NK-92 treated with Interleukin-12 subunit alpha and Interleukin-12 subunit beta, amount 100 ng/mL, for 24 hours (cell line): ENCODE data around the gene DLAT.
A peak's percentile ranks its signal among the peaks of the same experiment; 100 is the strongest.

ENCODE experiments used
- DNase-seq: peaks from one replicate; lab custom pipeline; 2025; lab: John Stamatoyannopoulos, UW

DLAT gene

GRCh38 chr11:112024773-112025678 is at the start of gene DLAT:
DLAT (plus strand) TSS chr11:112025408; CDS start chr11:112025473, 65 bp downstream.
- peak; percentile 71 for DNase-seq

- DNase-seq: no peak
These were observed 49.0 kb upstream of the DLAT start for GRCh38 chr11:111976119-111976766.

DNA sequence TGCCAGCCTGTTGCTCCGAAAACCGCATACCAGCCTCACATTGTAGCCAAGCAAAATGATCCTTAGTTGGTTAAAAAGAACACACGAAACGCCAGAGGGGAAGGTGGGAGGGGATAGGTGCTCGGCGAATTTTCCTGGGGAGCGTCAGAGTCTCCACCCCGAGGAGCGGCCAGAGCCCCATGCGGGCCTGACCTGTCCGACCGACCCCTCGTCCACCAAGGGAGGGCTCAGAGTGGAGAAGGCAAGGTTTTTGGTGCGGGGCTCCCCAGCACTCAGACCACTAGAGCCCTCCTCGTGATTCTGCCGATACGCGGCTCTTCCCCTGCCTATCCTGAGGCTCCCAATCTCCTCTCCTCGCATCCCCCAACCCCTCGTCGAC is 48.5 kb upstream of the DLAT start:
- no peak for DNase-seq

- no peak for DNase-seq
These were observed 47.8 kb upstream of the DLAT start for GRCh38 chr11:111977146-111978027.

DNA sequence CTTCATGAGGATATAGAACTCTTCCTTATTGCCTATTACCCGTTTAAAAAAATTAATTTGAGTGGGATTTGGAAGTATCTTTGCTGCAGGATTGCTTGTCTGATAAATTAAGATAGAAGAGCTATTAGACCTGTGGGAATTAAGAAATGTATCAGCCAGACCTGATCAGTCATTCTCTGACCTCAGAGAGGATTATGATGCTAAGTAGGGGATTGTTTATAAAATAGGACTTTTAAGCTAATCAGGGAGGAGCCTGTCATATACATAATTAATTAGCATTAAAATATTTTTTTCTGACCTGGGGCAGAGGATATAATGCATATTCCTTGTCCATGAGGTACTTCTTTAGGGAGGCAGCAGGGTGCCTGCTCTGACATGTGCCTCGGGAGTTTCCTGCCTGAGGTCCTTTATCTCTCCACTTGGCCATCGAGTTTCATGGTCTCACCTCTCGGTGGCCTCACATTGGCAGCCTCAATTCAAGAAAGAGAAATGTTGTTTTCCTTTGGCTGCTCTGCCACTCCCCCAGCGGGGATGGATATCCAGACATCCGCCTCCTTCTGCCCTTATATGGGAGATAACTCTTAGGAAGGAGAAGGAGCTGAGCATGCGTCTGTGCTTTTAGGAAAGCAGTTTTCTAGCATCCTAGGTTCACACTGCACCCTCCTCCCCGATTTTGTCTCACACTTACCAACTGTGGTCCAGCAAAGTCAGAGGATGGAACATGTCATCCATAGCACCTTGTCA is 47.0 kb upstream of the DLAT start:
- no peak for DNase-seq

- DNase-seq: no peak
These were observed 45.1 kb upstream of the DLAT start for GRCh38 chr11:111980062-111980461.

- DNase-seq: no peak
These were observed 43.9 kb upstream of the DLAT start for GRCh38 chr11:111981270-111981669.

GRCh38 chr11:111982019-111982464 is 43.2 kb upstream of the DLAT start:
- DNase-seq: peak; percentile 35

DNA sequence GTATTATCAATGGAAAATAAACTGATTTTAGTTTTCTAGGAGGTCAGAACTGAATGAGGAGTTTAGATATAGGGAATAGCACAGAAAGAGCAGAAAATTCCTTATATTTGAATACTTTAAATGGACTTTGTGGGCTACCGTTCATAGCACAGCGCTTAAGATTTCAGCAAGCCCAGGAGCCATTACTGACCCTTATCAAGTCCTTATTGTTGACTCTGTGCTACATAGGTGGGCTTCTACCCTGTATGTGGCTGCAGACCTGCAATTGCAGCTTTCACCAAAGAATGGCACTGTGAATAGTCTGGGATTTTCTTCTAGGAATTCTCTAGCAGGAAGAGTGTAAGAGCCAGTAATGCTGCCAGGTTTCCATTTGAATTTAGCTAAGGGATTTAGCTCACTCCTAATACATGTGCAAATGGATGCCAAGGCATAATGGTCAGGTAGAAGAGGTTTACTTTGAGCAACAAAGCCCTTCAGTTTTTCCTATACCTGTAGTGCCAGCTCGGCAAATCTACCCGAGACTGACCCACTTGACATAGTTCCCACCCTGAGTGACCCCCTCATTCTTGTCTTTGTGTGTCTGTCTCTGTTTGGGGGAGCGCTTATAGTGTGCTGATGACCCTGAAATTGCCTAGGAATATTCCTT is 42.5 kb upstream of the DLAT start:
- DNase-seq: no peak

DNA sequence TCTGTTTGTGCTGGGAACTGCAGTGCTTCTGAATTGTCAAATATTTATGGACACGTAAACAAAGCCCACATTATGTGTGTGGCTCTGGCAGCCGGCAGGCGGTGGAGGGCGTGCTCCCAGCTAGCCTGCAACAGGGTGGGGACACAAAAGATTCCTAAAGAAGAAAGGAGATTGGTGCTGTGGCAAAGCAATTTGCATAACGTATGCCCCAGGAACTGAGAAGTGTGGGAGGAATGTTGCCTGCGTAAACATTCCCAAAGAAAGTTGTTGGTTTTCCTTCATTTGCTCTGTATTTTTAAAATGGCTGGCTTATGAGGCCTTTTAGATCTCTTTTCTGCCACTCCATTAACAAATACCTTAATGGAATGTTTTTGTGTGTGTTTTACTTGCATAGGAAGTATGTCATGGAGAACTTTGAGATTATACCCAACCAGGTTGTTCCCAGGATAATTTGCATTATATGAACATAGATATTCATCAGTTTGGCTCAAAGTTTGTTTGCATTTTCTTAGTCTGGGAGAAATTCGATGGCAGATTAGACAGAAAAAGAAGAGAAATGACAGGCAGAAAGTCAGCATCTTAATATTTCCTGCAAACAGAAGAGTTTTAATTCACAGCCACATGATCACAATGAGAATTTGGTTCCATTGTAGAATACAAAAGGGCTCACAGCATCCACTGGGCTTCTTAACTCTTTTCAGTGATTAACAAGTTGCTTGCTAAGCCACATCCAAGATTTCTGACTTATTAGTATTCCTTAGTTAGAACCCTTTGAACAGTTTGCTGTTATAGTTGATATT is 41.8 kb upstream of the DLAT start:
- no peak for DNase-seq

DNA sequence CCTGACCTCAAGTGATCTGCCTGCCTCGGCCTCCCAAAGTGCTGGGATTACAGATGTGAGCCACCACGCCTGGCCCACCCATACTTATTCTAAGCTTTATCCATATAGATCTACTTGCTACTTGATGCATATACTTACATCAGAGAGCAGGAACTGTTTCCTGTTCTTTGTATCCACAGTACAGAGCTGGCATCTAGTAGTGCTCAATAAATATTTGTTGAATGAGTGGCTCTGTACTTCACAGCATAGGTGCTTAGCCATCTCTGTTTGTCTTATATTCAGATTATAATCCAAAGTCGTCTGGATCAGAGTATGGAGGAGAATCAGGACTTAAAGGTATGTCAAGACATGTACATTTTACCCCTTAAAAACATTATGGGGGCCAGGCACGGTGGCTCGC is 38.6 kb upstream of the DLAT start:
- DNase-seq: no peak

DNA sequence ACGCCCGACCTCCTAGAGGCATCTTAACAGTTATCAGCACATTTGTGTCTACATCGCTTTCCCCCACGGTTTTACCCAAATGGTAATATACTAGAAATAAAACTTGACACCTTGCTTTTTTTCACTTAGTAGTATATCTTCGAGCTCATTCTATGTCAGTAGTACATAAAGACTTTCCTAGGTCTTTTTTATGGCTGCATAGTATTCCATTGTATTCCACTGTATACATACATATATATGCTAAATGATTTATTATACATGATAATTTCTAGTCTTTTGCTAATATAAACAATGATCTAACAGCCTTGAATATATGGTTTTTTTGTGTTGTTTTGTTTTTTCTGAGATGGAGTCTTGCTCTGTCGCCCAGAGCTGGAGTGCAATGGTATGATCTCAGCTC is 34.8 kb upstream of the DLAT start:
- no peak for DNase-seq

DNA sequence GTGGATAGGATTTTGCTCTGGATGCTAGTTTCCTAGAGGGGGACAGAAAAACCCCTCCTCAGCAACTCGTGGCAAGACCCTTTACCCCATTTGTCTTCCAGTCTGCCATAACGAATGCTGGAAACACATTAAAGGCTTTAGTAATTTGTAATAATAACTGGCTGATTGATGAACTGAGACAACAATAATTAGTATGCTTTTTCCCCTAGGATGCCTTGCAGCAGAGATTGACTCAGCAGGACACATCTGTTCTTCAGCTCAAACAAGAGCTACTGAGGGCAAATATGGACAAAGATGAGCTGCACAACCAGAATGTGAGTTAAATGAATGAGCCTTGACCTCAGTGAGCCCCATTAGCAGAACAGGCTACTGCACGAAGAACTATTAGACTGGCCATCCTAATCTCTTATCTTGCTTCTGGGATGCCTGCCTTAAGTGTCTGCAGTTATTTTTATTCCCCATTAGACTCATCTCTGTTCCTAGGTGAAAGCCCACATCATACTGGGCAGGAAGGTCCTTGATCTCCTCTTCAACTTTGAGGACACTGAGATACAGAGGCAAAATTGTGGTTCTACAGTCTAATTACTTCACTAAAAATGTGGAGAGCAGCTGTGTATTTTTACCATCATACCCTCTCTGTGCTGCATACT is 32.9 kb upstream of the DLAT start:
- DNase-seq: no peak

GRCh38 chr11:111996129-111996528 is 29.1 kb upstream of the DLAT start:
- peak; percentile 14 for DNase-seq

DNA sequence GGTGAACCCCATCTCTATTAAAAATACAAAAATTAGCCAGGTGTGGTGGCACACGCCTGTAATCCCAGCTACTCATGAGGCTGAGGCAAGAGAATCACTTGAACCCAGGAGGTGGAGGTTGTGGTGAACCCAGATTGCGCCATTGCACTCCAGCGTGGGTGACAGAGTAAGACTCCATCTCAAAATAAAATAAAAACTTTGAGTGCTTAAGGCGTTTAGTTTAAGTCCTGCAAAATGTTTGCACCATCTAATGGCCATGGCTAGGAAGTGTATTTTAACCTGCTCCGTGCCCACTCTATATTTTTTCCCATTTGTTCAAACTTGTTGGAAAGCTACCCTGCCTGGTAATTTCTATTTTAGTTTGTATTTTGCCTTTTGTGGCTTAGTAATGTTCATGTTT is 28.5 kb upstream of the DLAT start:
- peak; percentile 32 for DNase-seq

GRCh38 chr11:111999111-111999510 is 26.1 kb upstream of the DLAT start:
- no peak for DNase-seq

DNA sequence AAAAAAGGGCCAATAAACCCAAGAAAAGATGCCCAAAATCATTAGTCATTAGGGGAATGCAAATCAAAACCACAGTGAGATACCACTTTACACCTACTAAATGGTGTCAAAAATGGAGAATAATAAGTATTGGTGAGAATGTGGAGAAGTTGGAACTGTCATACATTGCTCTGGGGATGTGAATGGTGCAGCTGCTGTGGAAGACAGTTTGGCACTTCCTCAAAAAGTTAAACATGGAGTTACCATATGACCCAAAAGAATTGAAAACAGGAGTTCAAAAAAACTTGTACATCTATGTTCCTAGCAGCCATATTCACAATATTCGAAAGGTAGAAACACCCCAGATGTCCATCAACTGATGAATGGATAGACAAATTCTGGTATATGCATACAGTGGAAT is 24.5 kb upstream of the DLAT start:
- no peak for DNase-seq

DNA sequence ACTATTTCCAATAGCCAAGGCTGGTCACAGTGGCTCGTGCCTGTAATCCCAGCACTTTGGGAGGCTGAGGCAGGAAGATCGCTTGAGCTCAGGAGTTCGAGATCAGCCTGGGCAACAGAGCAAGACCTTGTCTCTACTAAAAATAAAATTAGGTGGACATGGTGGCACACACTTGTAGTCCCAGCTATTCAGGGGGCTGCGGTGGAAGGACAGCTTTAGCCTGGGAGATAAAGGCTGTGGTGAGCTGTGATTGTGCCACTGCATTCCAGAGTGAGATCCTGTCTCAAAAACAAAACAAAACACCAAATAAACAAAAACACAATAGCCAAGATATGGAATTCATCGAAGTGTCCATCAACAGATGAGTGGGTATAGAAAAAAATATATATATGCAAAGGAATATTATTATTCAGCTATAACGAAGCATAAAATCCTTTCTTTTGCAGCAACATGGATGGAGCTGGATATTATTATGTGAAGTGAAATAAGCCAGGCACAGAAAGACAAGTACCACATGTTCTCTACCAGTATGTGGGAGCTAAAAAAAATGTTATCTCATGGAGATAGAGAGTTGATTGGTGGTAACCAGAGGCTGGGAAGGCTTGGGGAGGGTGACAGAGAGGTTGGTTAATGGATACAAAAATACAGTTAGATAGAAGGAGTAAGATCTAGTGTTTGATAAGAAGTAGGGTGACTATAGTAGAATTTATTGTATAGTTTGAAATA is 22.6 kb upstream of the DLAT start:
- DNase-seq: no peak

DNA sequence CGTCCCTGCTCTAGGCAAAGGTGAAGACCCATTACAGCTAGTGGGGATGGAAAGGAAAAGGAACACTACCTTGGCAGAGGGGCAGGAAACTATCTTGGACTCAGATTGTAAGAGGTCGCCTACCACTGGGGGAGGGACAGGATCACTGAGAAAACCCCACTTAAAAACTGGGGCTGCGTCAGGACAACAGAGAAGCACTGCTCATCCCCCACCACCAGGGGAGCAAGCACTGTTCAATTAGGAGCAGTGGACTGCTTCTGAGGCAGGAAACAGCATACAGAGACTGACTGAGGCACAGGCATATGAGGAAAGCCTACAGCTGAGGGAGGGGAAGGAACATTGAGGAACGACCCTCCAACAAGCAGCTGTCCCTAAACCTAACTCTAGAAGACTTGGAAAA is 20.8 kb upstream of the DLAT start:
- DNase-seq: no peak
